SU-DHL-6 (cell line): Measurements from ENCODE around the gene BRAP.
"Not testable (repeated sequence)": the region's sequence is repeated elsewhere in the genome, so short reads cannot be mapped to it uniquely, and the experiment has no call there.

Source experiments
- EZH2phosphoT487 ChIP-seq: fragments of 200-600 bp; sonication (generic), shearing (Covaris generic); conservative IDR thresholded peaks from 2 replicates; pipeline ENCODE4 v1.6.1; 2018; ENCODE audit warnings: mild to moderate bottlenecking, antibody characterized with exemption, low read length, moderate library complexity, mixed read lengths
- TF ChIP-seq, protein P1 (sequence below): fragments of 200-600 bp; sonication (generic); IDR thresholded peaks from one replicate; pipeline ENCODE4 v1.5.1; 2017; ENCODE audit warnings: antibody characterized with exemption, mild to moderate bottlenecking, low read length, moderate library complexity; ENCODE audit not compliant: insufficient read depth, poor library complexity, severe bottlenecking

DNA sequence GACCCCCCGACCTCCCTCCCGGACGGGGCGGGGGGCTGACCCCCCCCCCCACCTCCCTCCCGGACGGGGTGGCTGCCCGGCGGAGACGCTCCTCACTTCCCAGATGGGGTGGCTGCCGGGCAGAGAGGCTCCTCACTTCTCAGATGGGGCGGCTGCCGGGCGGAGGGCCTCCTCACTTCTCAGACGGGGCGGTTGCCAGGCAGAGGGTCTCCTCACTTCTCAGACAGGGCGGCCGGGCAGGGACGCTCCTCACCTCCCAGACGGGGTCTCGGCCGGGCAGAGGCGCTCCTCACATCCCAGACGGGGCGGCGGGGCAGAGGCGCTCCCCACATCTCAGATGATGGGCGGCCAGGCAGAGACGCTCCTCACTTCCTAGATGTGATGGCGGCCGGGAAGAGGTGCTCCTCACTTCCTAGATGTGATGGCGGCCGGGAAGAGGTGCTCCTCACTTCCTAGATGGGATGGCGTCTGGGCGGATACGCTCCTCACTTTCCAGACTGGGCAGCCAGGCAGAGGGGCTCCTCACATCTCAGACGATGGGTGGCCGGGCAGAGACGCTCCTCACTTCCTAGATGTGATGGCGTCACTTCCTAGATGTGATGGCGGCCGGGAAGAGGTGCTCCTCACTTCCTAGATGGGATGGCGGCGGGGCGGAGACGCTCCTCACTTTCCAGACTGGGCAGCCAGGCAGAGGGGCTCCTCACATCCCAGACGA is 38.0 kb upstream of the BRAP start:
- TF ChIP-seq, protein P1, sequence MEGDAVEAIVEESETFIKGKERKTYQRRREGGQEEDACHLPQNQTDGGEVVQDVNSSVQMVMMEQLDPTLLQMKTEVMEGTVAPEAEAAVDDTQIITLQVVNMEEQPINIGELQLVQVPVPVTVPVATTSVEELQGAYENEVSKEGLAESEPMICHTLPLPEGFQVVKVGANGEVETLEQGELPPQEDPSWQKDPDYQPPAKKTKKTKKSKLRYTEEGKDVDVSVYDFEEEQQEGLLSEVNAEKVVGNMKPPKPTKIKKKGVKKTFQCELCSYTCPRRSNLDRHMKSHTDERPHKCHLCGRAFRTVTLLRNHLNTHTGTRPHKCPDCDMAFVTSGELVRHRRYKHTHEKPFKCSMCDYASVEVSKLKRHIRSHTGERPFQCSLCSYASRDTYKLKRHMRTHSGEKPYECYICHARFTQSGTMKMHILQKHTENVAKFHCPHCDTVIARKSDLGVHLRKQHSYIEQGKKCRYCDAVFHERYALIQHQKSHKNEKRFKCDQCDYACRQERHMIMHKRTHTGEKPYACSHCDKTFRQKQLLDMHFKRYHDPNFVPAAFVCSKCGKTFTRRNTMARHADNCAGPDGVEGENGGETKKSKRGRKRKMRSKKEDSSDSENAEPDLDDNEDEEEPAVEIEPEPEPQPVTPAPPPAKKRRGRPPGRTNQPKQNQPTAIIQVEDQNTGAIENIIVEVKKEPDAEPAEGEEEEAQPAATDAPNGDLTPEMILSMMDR = not testable (repeated sequence)
- not testable (repeated sequence) for TF ChIP-seq EZH2phosphoT487
